Astrocyte of the spinal cord (primary cell): ENCODE data around the gene MTA1.

Experiments
- DNase-seq: peaks from one replicate; pipeline ENCODE4 v3.0.0; 2011; ENCODE audit warnings: low read depth, low spot score
- H3K4me3 ChIP-seq: 2 replicates; pipeline ENCODE4 v1.5.1; 2011; ENCODE audit warnings: low read depth, mild to moderate bottlenecking, low read length, moderate library complexity
- CTCF ChIP-seq: IDR thresholded peaks from 2 replicates; pipeline ENCODE4 v1.5.1; 2012; ENCODE audit warnings: low read depth, mild to moderate bottlenecking, low read length, inconsistent platforms
- in situ Hi-C: cut with HindIII; loops from 2 replicates; pipeline ENCODE4 v1.10.0; 2017; ENCODE audit warnings: low sequenced_read_pairs

MTA1 gene

DNA sequence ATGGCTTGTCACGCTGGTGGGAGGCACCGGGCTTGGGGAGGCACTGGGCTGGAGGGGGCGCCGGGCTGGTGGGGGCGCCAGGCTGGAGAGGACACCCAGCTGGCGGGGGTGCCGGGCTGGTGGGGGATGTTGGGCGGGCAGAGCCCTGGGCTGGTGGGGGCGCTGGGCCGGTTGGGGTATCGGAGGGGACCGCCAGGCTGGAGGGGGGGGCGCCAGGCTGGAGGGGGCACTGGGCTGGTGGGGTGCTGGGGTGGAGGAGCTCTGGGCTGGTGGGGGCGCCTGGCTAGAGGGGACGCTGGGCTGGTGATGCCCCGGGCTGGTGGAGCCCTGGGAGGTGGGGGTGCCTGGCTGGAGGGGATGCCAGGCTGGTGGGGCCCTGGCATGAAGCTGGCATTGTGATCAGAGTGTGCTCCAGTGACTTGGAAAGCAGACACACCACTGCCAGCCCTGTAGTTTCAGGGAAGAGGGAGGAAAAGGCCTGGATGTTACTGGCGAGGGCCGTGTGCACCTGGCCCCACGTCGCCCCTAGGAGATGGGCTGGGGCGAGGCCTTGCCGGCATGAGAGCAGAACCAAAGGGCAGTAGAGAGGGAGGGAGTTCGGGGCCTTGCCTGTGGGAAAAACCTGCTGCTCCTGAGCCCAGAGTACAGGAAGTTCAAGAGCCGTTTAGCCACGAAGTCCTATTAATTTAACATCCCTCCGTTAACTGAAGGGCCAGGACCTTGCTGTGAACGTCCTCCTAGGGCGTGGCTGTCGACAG is 84.5 kb downstream of the MTA1 start:
- TF ChIP-seq CTCF: no peak
- in situ Hi-C loops: no loop called here
- no peak for DNase-seq
- H3K4me3 ChIP-seq: no peak overlapping the region

DNA sequence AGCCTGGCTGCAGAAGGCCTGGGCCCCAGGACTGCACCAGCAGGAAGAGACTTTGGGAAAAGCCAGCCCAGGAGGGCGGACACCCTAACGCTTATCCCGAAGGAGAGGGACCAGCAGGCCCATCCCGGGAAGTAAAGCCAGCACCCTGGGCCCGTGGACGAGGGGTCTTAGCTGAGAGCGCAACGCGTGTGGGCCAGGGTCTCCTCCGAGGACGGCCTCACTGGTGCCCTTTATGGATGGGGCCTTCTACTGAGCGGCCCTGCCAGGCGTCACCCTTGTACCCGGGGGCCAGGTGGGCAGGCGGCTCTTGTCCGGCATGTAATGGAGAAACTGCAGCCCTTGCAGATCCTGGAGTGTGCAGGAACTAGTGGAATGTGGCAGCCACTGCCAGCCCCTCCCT is 85.5 kb downstream of the MTA1 start:
- no peak overlapping the region for H3K4me3 ChIP-seq
- no peak for TF ChIP-seq CTCF
- no peak for DNase-seq
- in situ Hi-C loops: no loop called here

- no peak for TF ChIP-seq CTCF
Measured at GRCh38 chr14:105507247-105507646, 87.6 kb downstream of the MTA1 start.

GRCh38 chr14:105508069-105508468 is 88.4 kb downstream of the MTA1 start:
- no peak overlapping the region for H3K4me3 ChIP-seq
- no peak for DNase-seq
- in situ Hi-C loops: no loop called here
- no peak for TF ChIP-seq CTCF

More at GRCh38 chr14:105507247-105507646, 87.6 kb downstream of the MTA1 start:
- in situ Hi-C loops: no loop called here
- H3K4me3 ChIP-seq: no peak overlapping the region
- no peak for DNase-seq

DNA sequence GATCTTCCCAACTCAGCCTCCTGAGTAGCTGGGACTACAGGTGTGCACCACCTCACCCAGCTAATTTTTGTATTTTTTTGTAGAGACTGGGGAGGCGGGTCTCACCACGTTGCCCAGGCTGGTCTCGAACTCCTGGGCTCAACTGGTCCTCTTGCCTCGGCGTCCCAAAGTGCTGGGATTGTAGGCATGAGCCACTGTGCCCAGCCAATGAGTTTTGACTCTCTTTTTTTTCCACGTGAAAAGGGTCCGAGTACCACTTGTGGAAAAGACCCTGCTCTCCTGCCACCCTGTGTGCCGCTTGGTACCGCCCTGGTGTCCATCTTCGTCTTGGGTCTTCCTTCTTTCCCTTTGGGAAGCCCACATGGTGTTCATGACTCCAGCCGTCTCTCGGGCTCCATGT is 89.0 kb downstream of the MTA1 start:
- H3K4me3 ChIP-seq: no peak overlapping the region
- in situ Hi-C loops: no loop called here
- TF ChIP-seq CTCF: no peak
- DNase-seq: no peak

GRCh38 chr14:105517096-105517495 is 97.5 kb downstream of the MTA1 start:
- no peak for DNase-seq
- TF ChIP-seq CTCF: no peak
- no peak overlapping the region for H3K4me3 ChIP-seq
- in situ Hi-C loops: no loop called here
